ENCODE data around the gene LPIN2.

LPIN2 gene

GRCh38 chr18:2982452-2983269 is 30.3 kb downstream of the LPIN2 start:
- peak overlapping the region; percentile 61 to 66 for H3K4me3 ChIP-seq (ENCODE audit: low read depth in 1 of 2, low read length in 2 of 2)
- no peaks in the 10 kb centered on the region for H3K36me3 ChIP-seq (ENCODE audit: control insufficient read depth in 1 of 2, insufficient read depth in 2 of 2, low read length in 2 of 2)
- peaks cover 64 to 84% of the 10 kb centered on the region in 2 donors for H3K4me1 ChIP-seq (ENCODE audit: control insufficient read depth in 1 of 2, insufficient read depth in 2 of 2, low read length in 2 of 2)
- peak overlapping the region; percentile 40 to 57 for H3K9ac ChIP-seq (ENCODE audit: low read depth in 1 of 2, low read length in 2 of 2)
- no peaks in the 10 kb centered on the region for H3K27me3 ChIP-seq (ENCODE audit: control insufficient read depth in 1 of 2, insufficient read depth in 2 of 2, low read length in 2 of 2)
- no peaks in the 10 kb centered on the region for H3K9me3 ChIP-seq (ENCODE audit: control insufficient read depth in 1 of 2, low read length in 2 of 2)
- peak overlapping the region; percentile 67 for H3K27ac ChIP-seq (ENCODE audit: low read depth, low read length)

GRCh38 chr18:2982022-2982421 is 30.9 kb downstream of the LPIN2 start:
- Histone ChIP-seq H3K36me3 (ENCODE audit: control insufficient read depth in 1 of 2, insufficient read depth in 2 of 2, low read length in 2 of 2) (no peaks in the 10 kb centered on the region), H3K9me3 (ENCODE audit: control insufficient read depth in 1 of 2, low read length in 2 of 2) (no peaks in the 10 kb centered on the region), H3K4me3 (ENCODE audit: low read depth in 1 of 2, low read length in 2 of 2) (peak overlapping the region; percentile 61 to 66), H3K27me3 (ENCODE audit: control insufficient read depth in 1 of 2, insufficient read depth in 2 of 2, low read length in 2 of 2) (no peaks in the 10 kb centered on the region), H3K4me1 (ENCODE audit: control insufficient read depth in 1 of 2, insufficient read depth in 2 of 2, low read length in 2 of 2) (peaks cover 70 to 88% of the 10 kb centered on the region in 2 donors), H3K9ac (ENCODE audit: low read depth in 1 of 2, low read length in 2 of 2) (peak overlapping the region; percentile 40 to 57), H3K27ac (ENCODE audit: low read depth, low read length) (peak overlapping the region; percentile 67)

DNA sequence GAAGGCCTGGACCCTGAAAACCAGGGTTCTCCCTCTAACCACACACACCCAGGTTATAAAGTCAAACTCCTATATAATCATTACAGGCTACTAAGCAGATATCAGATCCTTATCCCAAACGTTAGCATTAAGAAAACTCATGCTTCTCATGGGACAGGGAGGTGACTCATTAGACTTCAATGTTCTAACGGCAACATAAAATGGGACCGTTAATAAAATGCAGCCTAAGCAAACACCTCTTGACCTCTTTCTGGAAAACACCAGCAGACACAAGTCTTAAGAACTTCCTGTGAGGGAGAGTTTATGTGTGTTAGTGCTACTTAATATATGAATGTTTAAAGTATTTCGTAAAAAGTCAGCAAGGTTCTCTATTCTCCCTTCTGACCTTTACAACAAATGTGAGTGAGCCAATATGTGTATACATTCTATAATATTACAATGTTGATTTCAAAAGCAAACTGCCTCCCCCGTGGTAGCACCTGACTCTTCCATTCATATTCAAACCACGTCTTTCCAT is 31.7 kb downstream of the LPIN2 start:
- no peaks in the 10 kb centered on the region for H3K9me3 ChIP-seq (ENCODE audit: control insufficient read depth in 1 of 2, low read length in 2 of 2)
- H3K27ac ChIP-seq (ENCODE audit: low read depth, low read length), result peak overlapping the region; percentile 67
- peak overlapping the region; percentile 35 to 57 for H3K9ac ChIP-seq (ENCODE audit: low read depth in 1 of 2, low read length in 2 of 2)
- H3K27me3 ChIP-seq (ENCODE audit: control insufficient read depth in 1 of 2, insufficient read depth in 2 of 2, low read length in 2 of 2), result no peaks in the 10 kb centered on the region
- peaks cover 78 to 88% of the 10 kb centered on the region in 2 donors for H3K4me1 ChIP-seq (ENCODE audit: control insufficient read depth in 1 of 2, insufficient read depth in 2 of 2, low read length in 2 of 2)
- H3K4me3 ChIP-seq (ENCODE audit: low read depth in 1 of 2, low read length in 2 of 2), result peak overlapping the region; percentile 32 to 66
- H3K36me3 ChIP-seq (ENCODE audit: control insufficient read depth in 1 of 2, insufficient read depth in 2 of 2, low read length in 2 of 2), result no peaks in the 10 kb centered on the region

DNA sequence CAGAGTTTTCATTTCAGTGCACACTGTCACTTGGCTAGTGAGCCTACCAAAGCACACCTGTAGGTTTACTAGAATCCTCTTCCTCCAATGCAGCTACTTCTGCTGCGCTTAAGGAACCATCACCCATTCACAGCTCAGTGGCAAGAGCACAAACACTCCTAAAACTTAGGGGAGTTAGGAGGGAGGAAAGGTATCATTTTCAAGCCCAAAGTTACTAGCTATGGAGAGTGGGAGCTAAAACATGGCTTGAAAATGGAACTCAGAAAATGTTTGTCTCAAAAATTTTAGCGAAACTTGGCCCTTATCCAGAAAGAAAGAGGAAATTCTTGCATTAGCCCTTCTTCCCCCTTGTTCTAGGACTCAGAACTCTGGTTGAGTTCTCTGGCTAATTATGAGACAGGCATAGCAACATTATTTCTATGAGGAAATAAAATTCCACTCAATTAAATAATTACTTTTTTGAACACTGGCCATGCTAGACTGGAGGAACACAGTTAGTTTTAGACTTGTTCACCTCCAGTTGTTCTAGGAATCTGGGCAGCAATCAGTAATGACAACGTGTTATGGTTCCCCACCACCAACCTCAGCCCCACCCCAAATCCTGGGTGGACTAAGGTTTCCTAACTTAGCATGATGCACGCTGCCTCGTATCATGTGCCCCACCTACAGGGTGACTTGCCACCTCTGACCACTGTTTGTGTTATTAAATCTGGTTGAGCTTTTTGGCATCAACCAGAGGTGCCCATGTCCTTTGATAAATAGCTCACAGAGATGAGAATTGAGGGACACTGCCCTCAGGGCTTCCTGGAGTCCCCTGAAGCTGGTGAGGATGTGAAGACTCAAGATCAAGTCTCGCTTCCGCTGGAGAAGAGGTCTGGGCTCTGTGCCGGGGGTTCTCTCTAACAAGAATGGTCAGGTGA is 32.8 kb downstream of the LPIN2 start:
- Histone ChIP-seq H3K4me3 (ENCODE audit: low read depth in 1 of 2, low read length in 2 of 2) (peak overlapping the region; percentile 32 to 66), H3K9me3 (ENCODE audit: control insufficient read depth in 1 of 2, low read length in 2 of 2) (no peaks in the 10 kb centered on the region), H3K27me3 (ENCODE audit: control insufficient read depth in 1 of 2, insufficient read depth in 2 of 2, low read length in 2 of 2) (no peaks in the 10 kb centered on the region), H3K4me1 (ENCODE audit: control insufficient read depth in 1 of 2, insufficient read depth in 2 of 2, low read length in 2 of 2) (peaks cover 80 to 86% of the 10 kb centered on the region in 2 donors), H3K36me3 (ENCODE audit: control insufficient read depth in 1 of 2, insufficient read depth in 2 of 2, low read length in 2 of 2) (no peaks in the 10 kb centered on the region), H3K27ac (ENCODE audit: low read depth, low read length) (peak overlapping the region; percentile 53), H3K9ac (ENCODE audit: low read depth in 1 of 2, low read length in 2 of 2) (peak overlapping the region; percentile 35 to 57)

- Histone ChIP-seq H3K9me3 (ENCODE audit: control insufficient read depth in 1 of 2, low read length in 2 of 2) (no peaks in the 10 kb centered on the region), H3K9ac (ENCODE audit: low read depth in 1 of 2, low read length in 2 of 2) (no peak overlapping the region), H3K27ac (ENCODE audit: low read depth, low read length) (peak overlapping the region; percentile 43), H3K36me3 (ENCODE audit: control insufficient read depth in 1 of 2, insufficient read depth in 2 of 2, low read length in 2 of 2) (no peaks in the 10 kb centered on the region), H3K4me1 (ENCODE audit: control insufficient read depth in 1 of 2, insufficient read depth in 2 of 2, low read length in 2 of 2) (peaks cover 70 to 84% of the 10 kb centered on the region in 2 donors), H3K4me3 (ENCODE audit: low read depth in 1 of 2, low read length in 2 of 2) (peak overlapping the region in 1 of 2 donors; percentile 66), H3K27me3 (ENCODE audit: control insufficient read depth in 1 of 2, insufficient read depth in 2 of 2, low read length in 2 of 2) (no peaks in the 10 kb centered on the region)
Measured at GRCh38 chr18:2979129-2979528, 33.8 kb downstream of the LPIN2 start.

DNA sequence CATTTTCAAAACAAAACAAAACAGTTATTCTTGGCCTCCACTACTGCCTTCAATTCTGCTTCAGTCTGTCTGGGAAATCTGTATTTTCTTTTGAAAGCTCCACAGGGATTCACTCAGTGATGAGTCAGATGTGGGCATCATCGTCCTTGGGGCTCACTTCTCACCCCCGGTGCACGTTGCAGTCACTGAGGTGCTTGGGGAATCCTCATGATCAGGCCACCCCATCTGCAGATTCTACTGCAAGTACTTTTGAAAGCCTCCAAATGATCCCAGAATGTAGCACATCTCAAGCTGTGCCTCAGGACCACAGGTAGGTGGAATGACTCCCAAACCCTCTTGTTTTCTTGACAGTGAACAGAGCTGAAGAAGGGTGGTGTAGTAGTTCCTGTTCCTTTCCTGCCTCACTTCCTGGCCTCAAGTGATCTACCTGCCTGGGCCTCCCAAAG is 34.3 kb downstream of the LPIN2 start:
- Histone ChIP-seq H3K27me3 (ENCODE audit: control insufficient read depth in 1 of 2, insufficient read depth in 2 of 2, low read length in 2 of 2) (no peaks in the 10 kb centered on the region), H3K4me3 (ENCODE audit: low read depth in 1 of 2, low read length in 2 of 2) (peak overlapping the region; percentile 26 to 66), H3K9me3 (ENCODE audit: control insufficient read depth in 1 of 2, low read length in 2 of 2) (no peaks in the 10 kb centered on the region), H3K9ac (ENCODE audit: low read depth in 1 of 2, low read length in 2 of 2) (peak overlapping the region in 1 of 2 donors; percentile 30), H3K4me1 (ENCODE audit: control insufficient read depth in 1 of 2, insufficient read depth in 2 of 2, low read length in 2 of 2) (peaks cover 66 to 84% of the 10 kb centered on the region in 2 donors), H3K36me3 (ENCODE audit: control insufficient read depth in 1 of 2, insufficient read depth in 2 of 2, low read length in 2 of 2) (no peaks in the 10 kb centered on the region), H3K27ac (ENCODE audit: low read depth, low read length) (peak overlapping the region; percentile 53)

- Histone ChIP-seq H3K4me3 (ENCODE audit: low read depth in 1 of 2, low read length in 2 of 2) (peak overlapping the region; percentile 26 to 66), H3K9me3 (ENCODE audit: control insufficient read depth in 1 of 2, low read length in 2 of 2) (no peaks in the 10 kb centered on the region), H3K27me3 (ENCODE audit: control insufficient read depth in 1 of 2, insufficient read depth in 2 of 2, low read length in 2 of 2) (no peaks in the 10 kb centered on the region), H3K4me1 (ENCODE audit: control insufficient read depth in 1 of 2, insufficient read depth in 2 of 2, low read length in 2 of 2) (peaks cover 65 to 86% of the 10 kb centered on the region in 2 donors), H3K27ac (ENCODE audit: low read depth, low read length) (peak overlapping the region; percentile 53), H3K9ac (ENCODE audit: low read depth in 1 of 2, low read length in 2 of 2) (peak overlapping the region in 1 of 2 donors; percentile 30), H3K36me3 (ENCODE audit: control insufficient read depth in 1 of 2, insufficient read depth in 2 of 2, low read length in 2 of 2) (no peaks in the 10 kb centered on the region)
Measured at GRCh38 chr18:2978208-2978607, 34.7 kb downstream of the LPIN2 start.

GRCh38 chr18:2976218-2977132 is 36.5 kb downstream of the LPIN2 start:
- H3K27me3 ChIP-seq (ENCODE audit: control insufficient read depth in 1 of 2, insufficient read depth in 2 of 2, low read length in 2 of 2), result no peaks in the 10 kb centered on the region
- H3K9me3 ChIP-seq (ENCODE audit: control insufficient read depth in 1 of 2, low read length in 2 of 2), result no peaks in the 10 kb centered on the region
- H3K9ac ChIP-seq (ENCODE audit: low read depth in 1 of 2, low read length in 2 of 2), result peak overlapping the region; percentile 8 to 28
- no peaks in the 10 kb centered on the region for H3K36me3 ChIP-seq (ENCODE audit: control insufficient read depth in 1 of 2, insufficient read depth in 2 of 2, low read length in 2 of 2)
- H3K27ac ChIP-seq (ENCODE audit: low read depth, low read length), result peak overlapping the region; percentile 23
- H3K4me1 ChIP-seq (ENCODE audit: control insufficient read depth in 1 of 2, insufficient read depth in 2 of 2, low read length in 2 of 2), result peaks cover 64 to 86% of the 10 kb centered on the region in 2 donors
- H3K4me3 ChIP-seq (ENCODE audit: low read depth in 1 of 2, low read length in 2 of 2), result peak overlapping the region; percentile 7 to 32

DNA sequence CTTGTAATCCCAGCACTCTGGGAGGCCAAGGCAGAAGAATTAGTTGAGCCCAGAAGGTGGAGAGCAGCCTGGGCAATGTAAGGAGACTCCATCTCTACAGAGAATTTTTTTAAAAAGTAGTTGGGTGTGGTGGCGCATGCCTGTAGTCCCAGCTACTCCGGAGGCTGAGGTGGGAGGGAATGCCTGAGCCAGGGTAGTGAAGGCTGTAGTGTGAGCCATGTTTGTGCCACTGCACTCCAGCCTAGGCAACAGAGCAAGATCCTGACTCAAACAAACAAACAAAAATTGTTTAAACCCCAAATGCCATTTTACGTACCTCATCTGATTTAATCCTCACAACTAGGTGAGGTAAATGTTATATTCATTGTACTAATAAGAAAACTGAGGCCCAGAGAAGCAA is 38.2 kb downstream of the LPIN2 start:
- Histone ChIP-seq H3K4me1 (ENCODE audit: control insufficient read depth in 1 of 2, insufficient read depth in 2 of 2, low read length in 2 of 2) (peaks cover 69 to 87% of the 10 kb centered on the region in 2 donors), H3K27ac (ENCODE audit: low read depth, low read length) (no peak overlapping the region)

More for the DNA sequence above, 38.2 kb downstream of the LPIN2 start:
- Histone ChIP-seq H3K9ac (ENCODE audit: low read depth in 1 of 2, low read length in 2 of 2) (no peak overlapping the region), H3K36me3 (ENCODE audit: control insufficient read depth in 1 of 2, insufficient read depth in 2 of 2, low read length in 2 of 2) (no peaks in the 10 kb centered on the region), H3K4me3 (ENCODE audit: low read depth in 1 of 2, low read length in 2 of 2) (no peak overlapping the region), H3K27me3 (ENCODE audit: control insufficient read depth in 1 of 2, insufficient read depth in 2 of 2, low read length in 2 of 2) (no peaks in the 10 kb centered on the region), H3K9me3 (ENCODE audit: control insufficient read depth in 1 of 2, low read length in 2 of 2) (no peaks in the 10 kb centered on the region)
